ENCODE measurements around the gene GBP4. TPM values are rescaled to one million over a fixed set of nuclear protein-coding genes. Genes with fewer than 3 reads are reported as not detected.

The GBP4 gene
- total RNA-seq, 2 experiments from 2014 or later = 76.4 to 78.5 TPM

DNA sequence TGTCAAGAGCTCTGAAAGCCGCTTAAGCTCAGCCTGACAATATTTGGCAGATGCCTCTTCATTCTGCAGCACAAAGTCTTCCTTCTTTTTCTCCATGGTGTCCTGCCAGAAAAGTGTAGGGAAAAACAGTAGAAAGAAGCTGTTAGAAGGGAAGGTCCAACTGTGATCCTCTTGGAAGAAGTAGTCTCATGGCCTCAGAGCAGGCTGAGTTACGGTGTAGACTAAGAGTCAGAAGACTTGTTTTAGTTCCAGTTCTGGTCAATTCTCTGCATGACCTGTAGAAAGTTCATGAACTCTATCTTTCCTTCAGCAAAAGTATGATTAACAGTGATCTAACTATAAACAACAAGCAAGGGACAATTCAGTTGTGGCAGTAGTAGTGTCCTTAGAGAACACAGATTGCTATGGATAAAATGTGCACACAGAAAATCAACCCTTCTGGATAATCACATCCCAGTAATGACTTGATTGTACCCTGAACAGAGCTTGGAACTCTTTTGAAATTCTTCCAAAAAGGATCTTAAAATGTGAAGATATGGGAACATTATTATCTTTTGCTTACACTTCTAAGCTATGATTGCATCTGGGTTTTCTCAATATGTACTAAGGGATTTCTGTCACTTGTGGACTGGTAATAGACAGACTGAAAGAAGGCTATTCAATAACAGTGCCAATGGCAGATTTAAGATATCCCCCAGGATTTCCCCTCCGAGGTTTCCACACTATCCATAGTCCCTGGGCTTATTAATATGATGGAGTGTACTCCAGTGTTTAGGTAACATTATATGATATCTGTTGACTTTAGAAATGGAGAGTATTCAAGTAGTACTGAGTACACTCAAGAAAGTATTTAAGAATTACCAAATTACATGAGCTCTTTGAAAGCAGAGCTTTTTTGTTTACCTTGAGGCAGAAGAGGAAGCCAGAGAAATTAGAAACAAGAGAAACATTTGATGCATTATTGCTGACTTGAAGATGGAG is 50.8 kb downstream of the GBP4 start:
- DNase-seq = no peak
- Mint-ChIP-seq H3K27me3 (no peaks in the 10 kb centered on the region), H3K4me3 (no peak overlapping the region), H3K9me3 (no peaks in the 10 kb centered on the region), H3K36me3 (no peaks in the 10 kb centered on the region), H3K27ac (no peak overlapping the region), H3K4me1 (peaks cover 5% of the 10 kb centered on the region)

DNA sequence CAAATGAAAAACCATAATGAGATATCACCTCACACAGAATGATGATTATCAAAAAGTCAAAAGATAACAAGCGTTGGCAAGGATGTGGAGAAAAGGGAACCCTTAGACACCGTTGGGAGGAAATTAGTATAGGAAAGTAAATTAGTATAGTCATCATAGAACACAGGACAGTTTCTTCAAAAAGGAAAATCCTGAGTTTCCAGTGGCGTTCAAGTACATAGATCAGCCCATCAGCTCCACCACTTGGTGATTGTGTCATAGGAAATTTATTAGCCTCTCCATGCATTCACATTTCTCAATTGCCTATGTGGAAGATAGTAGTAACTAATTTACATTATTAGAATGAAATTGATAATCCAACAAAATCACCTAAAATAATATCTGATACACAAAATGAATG is 52.0 kb downstream of the GBP4 start:
- no peak for DNase-seq
- Mint-ChIP-seq H3K36me3 (no peaks in the 10 kb centered on the region), H3K27me3 (no peaks in the 10 kb centered on the region), H3K9me3 (no peaks in the 10 kb centered on the region), H3K4me1 (peaks cover 3% of the 10 kb centered on the region), H3K4me3 (no peak overlapping the region), H3K27ac (no peak overlapping the region)

DNA sequence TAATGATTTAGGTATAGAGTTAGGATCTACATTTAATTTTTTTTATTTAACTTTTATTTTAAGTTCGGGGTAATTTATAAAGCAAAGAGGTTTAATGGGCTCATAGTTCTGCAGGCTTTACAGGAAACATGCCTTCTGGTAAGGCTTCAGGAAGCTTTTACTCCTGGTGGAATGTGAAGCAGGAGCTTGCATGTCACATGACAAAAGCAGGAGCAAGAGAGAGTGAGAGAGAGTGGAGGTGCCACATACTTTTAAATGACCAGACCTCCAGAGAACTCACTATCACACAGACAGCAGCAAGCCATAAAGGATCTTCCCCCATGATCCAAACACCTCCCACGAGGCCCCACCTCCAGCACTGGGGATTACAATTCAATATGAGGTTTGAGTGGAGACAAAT is 55.3 kb downstream of the GBP4 start:
- H3K27me3 Mint-ChIP-seq = no peaks in the 10 kb centered on the region
- no peaks in the 10 kb centered on the region for H3K9me3 Mint-ChIP-seq
- no peak overlapping the region for H3K27ac Mint-ChIP-seq
- H3K4me3 Mint-ChIP-seq = no peak overlapping the region
- DNase-seq = no peak
- H3K36me3 Mint-ChIP-seq = no peaks in the 10 kb centered on the region
- peaks cover 4% of the 10 kb centered on the region for H3K4me1 Mint-ChIP-seq

DNA sequence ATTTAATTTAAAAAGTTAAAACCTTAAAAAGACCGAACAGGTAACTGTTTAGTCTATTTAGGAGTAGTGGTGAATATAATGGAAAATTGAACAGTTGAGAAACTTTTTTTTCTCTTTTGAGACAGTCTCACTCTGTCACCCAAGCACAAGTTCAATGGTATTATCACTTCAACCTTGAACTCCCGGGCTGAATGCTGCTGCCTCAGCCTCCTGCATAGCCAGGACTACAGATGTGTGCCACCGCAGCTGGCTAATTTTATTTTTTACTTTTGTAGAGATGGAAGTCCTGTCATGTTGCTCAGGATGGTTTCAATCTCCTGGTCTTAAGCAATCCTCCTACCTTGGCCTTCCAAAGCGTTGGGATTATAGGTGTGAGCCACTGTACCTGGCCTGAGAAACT is 56.6 kb downstream of the GBP4 start:
- H3K4me3 Mint-ChIP-seq = no peak overlapping the region

DNA sequence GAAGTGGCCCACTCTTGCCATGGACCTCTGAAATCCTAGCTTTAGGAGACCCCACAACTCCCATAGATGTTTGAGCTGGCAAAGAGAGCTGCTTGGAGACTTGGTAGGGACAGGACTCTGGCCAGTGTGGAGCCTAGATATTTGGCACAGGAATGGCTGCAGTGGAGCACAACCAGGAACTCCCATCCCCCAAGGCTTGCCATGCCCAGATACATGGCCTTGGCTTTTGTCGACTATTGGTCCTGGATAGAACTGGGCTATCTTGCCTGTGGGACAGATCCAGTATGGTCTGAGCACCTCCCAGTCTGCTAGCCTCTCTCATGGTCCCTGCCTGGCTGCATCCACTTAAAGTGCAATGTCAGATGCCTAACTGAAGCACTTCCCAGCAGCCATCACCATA is 65.0 kb downstream of the GBP4 start:
- peaks cover 6% of the 10 kb centered on the region for H3K36me3 Mint-ChIP-seq
- H3K27ac Mint-ChIP-seq = no peak overlapping the region
- peaks cover 21% of the 10 kb centered on the region for H3K4me1 Mint-ChIP-seq
- no peak overlapping the region for H3K4me3 Mint-ChIP-seq
- DNase-seq = no peak
- peaks cover 18% of the 10 kb centered on the region for H3K9me3 Mint-ChIP-seq
- no peaks in the 10 kb centered on the region for H3K27me3 Mint-ChIP-seq

More for the DNA sequence above, 56.6 kb downstream of the GBP4 start:
- Mint-ChIP-seq H3K27ac (no peak overlapping the region), H3K9me3 (peaks cover 3% of the 10 kb centered on the region), H3K4me1 (peaks cover 4% of the 10 kb centered on the region), H3K36me3 (no peaks in the 10 kb centered on the region), H3K27me3 (no peaks in the 10 kb centered on the region)
- no peak for DNase-seq

Other genes starting within 250 kb of the GBP4 start
- gene KYAT3, start 206.3 kb downstream of the GBP4 start, total RNA-seq = 10 to 100 TPM; 51.7 to 53.3 TPM
- gene RBMXL1, start 206.3 kb downstream of the GBP4 start, total RNA-seq = 10 to 100 TPM; 25.7 to 25.8 TPM
- 10 to 100 TPM in 1 of 2 experiments, 1 to 10 TPM in 1; 9.7 to 10.2 TPM for gene GBP3, start 176.1 kb downstream of the GBP4 start, total RNA-seq
- gene GBP1, start 133.7 kb downstream of the GBP4 start, total RNA-seq = 100 to 1,000 TPM; 141 to 146 TPM
- 100 to 1,000 TPM; 153 to 157 TPM for gene GBP2, start 72.8 kb downstream of the GBP4 start, total RNA-seq
- under 1 TPM; 0.10 to 0.36 TPM for gene GBP7, start 22.9 kb downstream of the GBP4 start, total RNA-seq
- gene GBP5, start 73.9 kb upstream of the GBP4 start, total RNA-seq = 100 to 1,000 TPM; 186 to 187 TPM
- under 1 TPM; 0.23 to 0.38 TPM for gene GBP6, start 165.1 kb upstream of the GBP4 start, total RNA-seq